Spleen (tissue), 11 donors: ENCODE results near the gene SLC10A4. TPM values are rescaled to one million over a fixed set of nuclear protein-coding genes. Genes with fewer than 3 reads are reported as not detected.
"Not testable (repeated sequence)": the region's sequence is repeated elsewhere in the genome, so short reads cannot be mapped to it uniquely, and the experiment has no call there.

Experiments
- DNase-seq: peaks from one replicate; pipeline ENCODE4 v3.0.0-alpha.2; 2020
- H3K27ac ChIP-seq, 8 donors: fragments of 200-600 bp; sonication (generic) in 7 of 8; 1 replicate in 4 of 8; 2 replicates in 4 of 8; pipeline versions ENCODE4 v1.5.0 to v1.8.0; 2016 to 2021; ENCODE audit warnings: inconsistent platforms in 4 of 8, mild to moderate bottlenecking in 4 of 8, moderate library complexity in 1 of 8
- H3K27me3 ChIP-seq, 7 donors: fragments of 200-600 bp; sonication (generic) in 6 of 7; replicated peaks in 1 of 7; 1 replicate in 4 of 7; 2 replicates in 3 of 7; pipeline versions ENCODE4 v1.5.0 to v1.8.0; 2016 to 2021; ENCODE audit warnings: inconsistent platforms in 3 of 7, mild to moderate bottlenecking in 1 of 7
- H3K36me3 ChIP-seq, 6 donors: fragments of 200-600 bp; sonication (generic) in 5 of 6; 1 replicate in 4 of 6; 2 replicates in 2 of 6; pipeline versions ENCODE4 v1.5.0 to v1.8.0; 2016 to 2021; ENCODE audit warnings: inconsistent platforms in 2 of 6
- H3K4me1 ChIP-seq, 6 donors: fragments of 200-600 bp; sonication (generic) in 5 of 6; 1 replicate in 3 of 6; 2 replicates in 3 of 6; pipeline versions ENCODE4 v1.5.0 to v1.8.0; 2016 to 2021; ENCODE audit warnings: inconsistent platforms in 3 of 6
- H3K4me3 ChIP-seq, 8 donors: fragments of 200-600 bp; sonication (generic) in 7 of 8; 1 replicate in 4 of 8; 2 replicates in 4 of 8; pipeline versions ENCODE4 v1.5.0 to v1.8.0; 2016 to 2021; ENCODE audit warnings: inconsistent platforms in 4 of 8, mild to moderate bottlenecking in 4 of 8, moderate library complexity in 2 of 8
- H3K9me3 ChIP-seq, 8 donors: fragments of 200-600 bp; sonication (generic) in 7 of 8; 1 replicate in 4 of 8; 2 replicates in 4 of 8; pipeline versions ENCODE4 v1.5.0 to v1.8.0; 2016 to 2021; ENCODE audit warnings: inconsistent platforms in 4 of 8
- CTCF ChIP-seq, 11 experiments: fragments of 200-600 bp in 7 of 11; fragments of 450-650 bp in 4 of 11; sonication (generic) in 4 of 11; IDR thresholded peaks in 8 of 11; conservative IDR thresholded peaks in 3 of 11; 1 replicate in 7 of 11; 2 replicates in 4 of 11; pipeline versions ENCODE4 v1.4.0 to v1.8.0; 2016 to 2021; ENCODE audit warnings: antibody characterized with exemption in 11 of 11, inconsistent platforms in 4 of 11, mild to moderate bottlenecking in 1 of 11
- POLR2A ChIP-seq, 3 donors: fragments of 450-650 bp; IDR thresholded peaks; one replicate each; pipeline ENCODE4 v1.5.1; 2017; ENCODE audit warnings: antibody characterized with exemption in 3 of 3, mild to moderate bottlenecking in 1 of 3
- POLR2AphosphoS5 ChIP-seq, 3 donors: sonication (generic); formaldehyde crosslinking; IDR thresholded peaks; one replicate each; pipeline ENCODE4 v1.5.1; 2017; ENCODE audit warnings: antibody characterized with exemption in 3 of 3
- WGBS, 5 donors: extraction: QIAGEN DNeasy Blood & Tissue Kit in 3 of 5; methylation state at CpG; one replicate each; pipeline versions ENCODE4 v1.1.5 to v1.1.7; 2013 to 2018; 5-methylcytosine and 5-hydroxymethylcytosine counted together
- intact Hi-C: fragments of 100-400 bp; cut with DNase I; formaldehyde crosslinking; loops from one replicate; pipeline ENCODE4 v1.15.0; 2023; ENCODE audit warnings: low total_unique reads
- polyA plus RNA-seq, 3 donors: library from polyadenylated mRNA; stranded (reverse); fragments of 200-250 nt; gene quantifications; one replicate each; pipeline ENCODE4 v1.2.1, GENCODE V29; 2013
- total RNA-seq, 7 donors: library from RNA; depleted of rRNA in 3 of 7; stranded (reverse); fragments of >200 nt in 3 of 7; fragmentation: NEBNext Ultra II Directional in 4 of 7; extraction: Animal tissue kit (Norgen Biotek cat#: 25700) in 4 of 7; gene quantifications; one replicate each; pipeline versions ENCODE4 v1.1.0 to v1.2.1, GENCODE V29; 2016 to 2021
- donor health status: healthy with polysubstance abuse.
- donor health status: DM: no; HTN: no; CAD: no; lungs with moderate emphysema.
- donor health status: DM: no; HTN: no; CAD: no.
- donor health status: Bipolar disorder and iron deficiency.
- donor health status: healthy.
- donor health status: DM: no; HTN: no; CAD: no.
- donor health status: DM: yes; HTN: yes; CAD: no.

The SLC10A4 gene
- total and polyA plus RNA-seq, 10 donors: 0.08 to 0.32 (median 0.20) TPM; not detected in 5

DNA sequence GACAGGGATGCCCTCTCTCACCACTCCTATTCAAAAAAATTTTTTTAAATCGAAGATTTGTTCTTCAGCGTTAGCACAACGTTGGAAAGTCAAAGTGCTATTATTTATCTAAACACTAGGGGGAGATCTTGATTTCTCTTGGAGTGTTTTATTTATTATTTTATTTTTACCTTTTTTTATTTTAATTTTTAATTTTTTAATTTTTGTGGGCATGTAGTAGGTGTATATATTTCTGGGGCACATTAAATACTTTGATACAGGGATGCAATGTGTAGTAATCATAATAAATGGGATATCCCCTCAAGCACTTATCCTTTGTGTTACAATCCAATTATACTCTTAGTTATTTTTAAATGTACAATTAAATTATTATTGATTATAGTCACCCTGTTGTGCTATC, 37.4 kb upstream of the SLC10A4 start:
- DNase-seq: no peak
- H3K27me3 ChIP-seq: peaks cover 0 to 4% (median 0%) of the 10 kb centered on the region in 7 donors

DNA sequence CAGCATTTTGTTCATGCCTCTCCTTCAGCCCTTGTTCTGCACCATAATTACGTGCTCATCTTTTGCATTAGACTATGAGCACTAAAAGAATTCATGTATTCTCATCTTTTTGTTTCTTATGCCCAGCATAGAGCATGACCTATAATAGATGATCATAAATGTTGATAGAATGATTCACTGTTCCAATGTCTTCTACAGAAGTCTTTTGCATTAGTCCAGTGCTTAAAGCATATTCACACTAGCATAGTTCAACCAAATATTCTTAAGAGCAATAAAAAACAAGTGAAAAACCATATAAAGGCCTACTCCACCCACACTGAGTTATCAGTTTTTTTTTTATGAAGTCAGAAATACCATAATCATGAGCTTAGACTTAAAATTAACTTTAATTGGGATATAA, 36.5 kb upstream of the SLC10A4 start:
- intact Hi-C loops: loop anchor here (10.0 kb wide), 1 partner anchor 518 kb away; no protein-coding TSS in a partner anchor
- Histone ChIP-seq H3K9me3 (no peaks in the 10 kb centered on the region), H3K4me1 (no peaks in the 10 kb centered on the region), H3K36me3 (no peaks in the 10 kb centered on the region), H3K27me3 (peaks cover 0 to 4% (median 0%) of the 10 kb centered on the region in 7 donors), H3K4me3 (no peak overlapping the region), H3K27ac (no peak overlapping the region)
- TF ChIP-seq POLR2AphosphoS5 (IDR thresholded peaks at IDR 0.05) (no peak), CTCF (IDR thresholded peaks at IDR 0.05 in 8 of 11, conservative IDR thresholded peaks at IDR 0.05 in 3 of 11) (no peak), POLR2A (IDR thresholded peaks at IDR 0.05) (no peak)
- 72 to 85% (median 78%) methylated on average over 1 of the region's 1 CpG for WGBS, 5 donors
- no peak for DNase-seq

More for the DNA sequence above, 37.4 kb upstream of the SLC10A4 start:
- Histone ChIP-seq H3K4me3 (no peak overlapping the region), H3K36me3 (no peaks in the 10 kb centered on the region), H3K27ac (no peak overlapping the region), H3K4me1 (no peaks in the 10 kb centered on the region), H3K9me3 (no peaks in the 10 kb centered on the region)
- intact Hi-C loops: loop anchor here (10.0 kb wide), 1 partner anchor 519 kb away; no protein-coding TSS in a partner anchor
- no peak for TF ChIP-seq POLR2AphosphoS5 (IDR thresholded peaks at IDR 0.05)
- TF ChIP-seq CTCF (IDR thresholded peaks at IDR 0.05 in 8 of 11, conservative IDR thresholded peaks at IDR 0.05 in 3 of 11): peak in 9 of 11 experiments; percentile 9 to 64 (median 55)
- 4 to 15% (median 10%) methylated on average over 3 of the region's 3 CpGs for WGBS, 5 donors

GRCh38 chr4:48449151-48449550, 34.0 kb upstream of the SLC10A4 start:
- H3K4me1 ChIP-seq: no peaks in the 10 kb centered on the region
- no peak overlapping the region for H3K4me3 ChIP-seq
- TF ChIP-seq CTCF (IDR thresholded peaks at IDR 0.05 in 8 of 11, conservative IDR thresholded peaks at IDR 0.05 in 3 of 11) (no peak), POLR2AphosphoS5 (IDR thresholded peaks at IDR 0.05) (no peak), POLR2A (IDR thresholded peaks at IDR 0.05) (no peak)
- H3K9me3 ChIP-seq: no peaks in the 10 kb centered on the region
- no peak for DNase-seq
- peaks cover 0 to 4% (median 0%) of the 10 kb centered on the region in 7 donors for H3K27me3 ChIP-seq
- WGBS, 5 donors: 87 to 93% (median 91%) methylated on average over 10 of the region's 10 CpGs
- intact Hi-C loops: loop anchor here (10.0 kb wide), 1 partner anchor 516 kb away; no protein-coding TSS in a partner anchor
- H3K27ac ChIP-seq: no peak overlapping the region
- no peaks in the 10 kb centered on the region for H3K36me3 ChIP-seq

DNA sequence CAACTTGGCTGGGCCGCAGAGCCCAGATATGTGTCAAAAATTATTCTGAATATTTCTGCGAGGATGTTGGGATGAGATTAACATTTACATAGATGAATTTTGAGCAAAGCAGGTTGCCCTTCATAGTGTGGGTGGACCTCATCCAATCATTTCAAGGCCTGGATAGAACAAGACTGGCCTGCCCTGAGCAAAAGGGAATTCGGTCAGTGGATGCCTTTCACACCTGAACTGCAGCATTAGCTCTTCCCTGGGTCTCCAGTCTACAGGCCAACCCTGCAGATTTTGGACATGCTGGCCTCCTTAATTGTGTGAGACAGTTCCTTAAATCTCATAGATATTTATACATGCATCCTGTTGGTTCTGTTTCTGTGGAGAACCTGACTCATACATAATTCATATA, 32.4 kb upstream of the SLC10A4 start:
- TF ChIP-seq CTCF (IDR thresholded peaks at IDR 0.05 in 8 of 11, conservative IDR thresholded peaks at IDR 0.05 in 3 of 11) (no peak), POLR2A (IDR thresholded peaks at IDR 0.05) (no peak), POLR2AphosphoS5 (IDR thresholded peaks at IDR 0.05) (no peak)
- H3K4me3 ChIP-seq: no peak overlapping the region
- no peak for DNase-seq
- H3K27me3 ChIP-seq: peaks cover 0 to 3% (median 0%) of the 10 kb centered on the region in 7 donors
- no peak overlapping the region for H3K27ac ChIP-seq
- H3K4me1 ChIP-seq: no peaks in the 10 kb centered on the region
- WGBS, 5 donors: 95 to 99% (median 97%) methylated on average over 3 of the region's 3 CpGs
- H3K9me3 ChIP-seq: no peaks in the 10 kb centered on the region
- no peaks in the 10 kb centered on the region for H3K36me3 ChIP-seq
- intact Hi-C loops: no loop called here

GRCh38 chr4:48451656-48452055, 31.5 kb upstream of the SLC10A4 start:
- H3K9me3 ChIP-seq, DNase-seq, intact Hi-C loops, H3K4me3 ChIP-seq, H3K4me1 ChIP-seq, H3K27me3 ChIP-seq, H3K36me3 ChIP-seq, H3K27ac ChIP-seq: not testable (repeated sequence)
- WGBS, 5 donors: 86 to 95% (median 92%) methylated on average over 3 of the region's 3 CpGs
